H1 (cell line): Measurements from ENCODE around the gene LAMA4. TPM values are rescaled to one million over a fixed set of nuclear protein-coding genes. Genes with fewer than 3 reads are reported as not detected.

Experiments
- CTCF ChIA-PET: fragments of 300-600 bp; sonication (Branson Sonifier 250); formaldehyde crosslinking; loops from one replicate; lab custom pipeline; 2021; ENCODE audit not compliant: partially characterized antibody; lab: Charles Lee
- POLR2A ChIA-PET: fragments of 300-600 bp; sonication (Branson Sonifier 250); formaldehyde crosslinking; loops from one replicate; lab custom pipeline; 2021; ENCODE audit warnings: inconsistent platforms; ENCODE audit not compliant: partially characterized antibody; lab: Charles Lee
- DNase-seq, 2 experiments: peaks; one replicate each; pipeline versions ENCODE4 v3.0.0 to v3.0.0-alpha.2; 2010 to 2022; ENCODE audit warnings: low spot score in 2 of 2, low read depth in 1 of 2, mixed read lengths in 1 of 2
- FAIRE-seq: peaks from 2 replicates; lab custom pipeline; 2011; peaks lifted over from hg19 to GRCh38; lab: Jason Lieb, UNC
- H2AFZ ChIP-seq: 2 replicates; pipeline ENCODE4 v1.8.1; 2012; ENCODE audit warnings: low read length, inconsistent platforms
- H2AK5ac ChIP-seq: 2 replicates; pipeline ENCODE4 v1.6.1; 2013; ENCODE audit warnings: low read depth, low read length
- H2BK120ac ChIP-seq: replicated peaks from 2 replicates; pipeline ENCODE3; 2013; ENCODE audit warnings: low read depth, low read length, inconsistent platforms
- H2BK12ac ChIP-seq: 2 replicates; pipeline ENCODE4 v1.6.1; 2013; ENCODE audit warnings: low read depth, low read length
- H2BK15ac ChIP-seq: 2 replicates; pipeline ENCODE4 v1.6.1; 2013; ENCODE audit warnings: low read length
- H2BK20ac ChIP-seq: 2 replicates; pipeline ENCODE4 v1.6.1; 2013; ENCODE audit warnings: low read length
- H2BK5ac ChIP-seq: 2 replicates; pipeline ENCODE4 v1.6.1; 2013; ENCODE audit warnings: low read depth, low read length
- H3K14ac ChIP-seq: 2 replicates; pipeline ENCODE4 v1.6.1; 2013; ENCODE audit warnings: inconsistent platforms; ENCODE audit not compliant: insufficient read length
- H3K18ac ChIP-seq: 2 replicates; pipeline ENCODE4 v1.6.1; 2013; ENCODE audit warnings: low read length; ENCODE audit errors: extremely low read depth
- H3K23ac ChIP-seq: 2 replicates; pipeline ENCODE4 v1.6.1; 2013; ENCODE audit warnings: inconsistent platforms; ENCODE audit not compliant: insufficient read length
- H3K23me2 ChIP-seq: 2 replicates; pipeline ENCODE4 v1.6.1; 2013; ENCODE audit warnings: low read depth, low read length
- H3K27ac ChIP-seq: 2 replicates; pipeline ENCODE4 v1.6.1; 2011; ENCODE audit warnings: low read depth, low read length, inconsistent platforms
- H3K27me3 ChIP-seq, 4 experiments: replicated peaks in 1 of 4; 1 replicate in 1 of 4; 2 replicates in 3 of 4; pipeline versions ENCODE4 v1.6.1 to v1.8.1; 2011 to 2013; ENCODE audit warnings: low read length in 3 of 4, mild to moderate bottlenecking in 3 of 4, inconsistent platforms in 2 of 4, mixed read lengths in 2 of 4, moderate library complexity in 1 of 4; ENCODE audit not compliant: control insufficient read depth in 3 of 4, insufficient read depth in 3 of 4; ENCODE audit errors: extremely low read depth in 1 of 4
- H3K36me3 ChIP-seq, 4 experiments: 2 replicates each; pipeline versions ENCODE4 v1.6.1 to v1.8.1; 2011 to 2013; ENCODE audit warnings: mild to moderate bottlenecking in 4 of 4, low read length in 3 of 4, moderate library complexity in 2 of 4, control low read depth in 1 of 4, inconsistent platforms in 1 of 4; ENCODE audit not compliant: insufficient read depth in 4 of 4, control insufficient read depth in 2 of 4
- H3K4ac ChIP-seq: replicated peaks from 2 replicates; pipeline ENCODE3; 2013; ENCODE audit warnings: low read length, low read depth, mixed read lengths, inconsistent platforms; ENCODE audit not compliant: insufficient read length
- H3K4me1 ChIP-seq, 4 experiments: replicated peaks in 1 of 4; 1 replicate in 1 of 4; 2 replicates in 3 of 4; pipeline versions ENCODE4 v1.6.1 to v1.8.1; 2011 to 2013; ENCODE audit warnings: low read length in 3 of 4, inconsistent platforms in 2 of 4, mixed read lengths in 1 of 4; ENCODE audit not compliant: insufficient read depth in 4 of 4, control insufficient read depth in 3 of 4
- H3K4me2 ChIP-seq, 2 experiments: 2 replicates each; pipeline versions ENCODE4 v1.6.1 to v1.8.1; 2011 to 2013; ENCODE audit warnings: low read depth in 2 of 2, low read length in 2 of 2, control low read depth in 1 of 2, inconsistent platforms in 1 of 2, mild to moderate bottlenecking in 1 of 2; ENCODE audit not compliant: insufficient read depth in 1 of 2
- H3K4me3 ChIP-seq, 4 experiments: fragments of 200-600, 300-600 bp in 1 of 4; sonication (generic), shearing (Covaris generic), sonication (Bioruptor Twin) in 1 of 4; 2 replicates each; pipeline versions ENCODE4 v1.5.1 to v1.8.1; 2011 to 2016; ENCODE audit warnings: low read length in 4 of 4, low read depth in 3 of 4, control low read depth in 2 of 4, inconsistent platforms in 2 of 4, mild to moderate bottlenecking in 2 of 4, mixed read lengths in 1 of 4, moderate library complexity in 1 of 4; ENCODE audit not compliant: insufficient read depth in 2 of 4; ENCODE audit errors: extremely low read depth in 1 of 4
- H3K56ac ChIP-seq: replicated peaks from 2 replicates; pipeline ENCODE3; 2013; ENCODE audit warnings: low read depth, mild to moderate bottlenecking, mixed read lengths, low read length, inconsistent platforms; ENCODE audit not compliant: insufficient read length
- H3K79me1 ChIP-seq: 2 replicates; pipeline ENCODE4 v1.6.1; 2013; ENCODE audit warnings: low read depth, low read length, control low read depth
- H3K79me2 ChIP-seq, 2 experiments: 2 replicates each; pipeline versions ENCODE4 v1.6.1 to v1.8.1; 2012 to 2013; ENCODE audit warnings: low read length in 2 of 2, mild to moderate bottlenecking in 2 of 2, inconsistent platforms in 1 of 2; ENCODE audit not compliant: insufficient read depth in 2 of 2, control insufficient read depth in 1 of 2
- H3K9ac ChIP-seq, 4 experiments: replicated peaks in 1 of 4; 1 replicate in 1 of 4; 2 replicates in 3 of 4; pipeline versions ENCODE4 v1.6.1 to v1.8.1; 2011 to 2013; ENCODE audit warnings: low read depth in 3 of 4, low read length in 3 of 4, control low read depth in 2 of 4, mild to moderate bottlenecking in 2 of 4, moderate library complexity in 2 of 4, inconsistent platforms in 1 of 4; ENCODE audit errors: extremely low read depth in 1 of 4
- H3K9me3 ChIP-seq, 2 experiments: 2 replicates each; pipeline versions ENCODE4 v1.6.1 to v1.8.1; 2012 to 2013; ENCODE audit warnings: mild to moderate bottlenecking in 2 of 2, moderate library complexity in 2 of 2, control low read depth in 1 of 2, inconsistent platforms in 1 of 2, low read depth in 1 of 2, low read length in 1 of 2, mixed read lengths in 1 of 2; ENCODE audit not compliant: insufficient read depth in 2 of 2
- H4K20me1 ChIP-seq, 2 experiments: replicated peaks in 1 of 2; 2 replicates each; pipeline versions ENCODE3 to v1.8.1; 2011 to 2013; ENCODE audit warnings: inconsistent platforms in 2 of 2, low read length in 2 of 2, mild to moderate bottlenecking in 1 of 2; ENCODE audit not compliant: insufficient read depth in 2 of 2, control insufficient read depth in 1 of 2
- H4K5ac ChIP-seq: 2 replicates; pipeline ENCODE4 v1.6.1; 2013; ENCODE audit warnings: low read length, low read depth, mixed read lengths, inconsistent platforms; ENCODE audit not compliant: insufficient read length
- H4K8ac ChIP-seq: 2 replicates; pipeline ENCODE4 v1.8.0; 2013; ENCODE audit warnings: mild to moderate bottlenecking, moderate library complexity, low read length, inconsistent platforms; ENCODE audit not compliant: insufficient read depth; ENCODE audit errors: extremely low read depth
- H4K91ac ChIP-seq: replicated peaks from 2 replicates; pipeline ENCODE3; 2013; ENCODE audit warnings: low read length, mixed read lengths, inconsistent platforms; ENCODE audit not compliant: insufficient read length
- CBX5 ChIP-seq: fragments of 300-800, 300-1000 bp; sonication (generic); IDR thresholded peaks from 2 replicates; pipeline ENCODE4 v1.7.1; 2016; ENCODE audit warnings: antibody characterized with exemption, low read length, low read depth
- CTBP2 ChIP-seq: IDR thresholded peaks from 2 replicates; pipeline ENCODE4 v1.7.0; 2011; ENCODE audit warnings: borderline replicate concordance, mild to moderate bottlenecking, moderate library complexity, mixed read lengths, low read length; ENCODE audit not compliant: insufficient read depth, insufficient read length
- EP300 ChIP-seq, 2 experiments: IDR thresholded peaks; 1 replicate in 1 of 2; 2 replicates in 1 of 2; pipeline ENCODE4 v1.6.1; 2011 to 2012; ENCODE audit warnings: low read depth in 2 of 2, low read length in 2 of 2, mild to moderate bottlenecking in 2 of 2, borderline replicate concordance in 1 of 2, inconsistent platforms in 1 of 2, moderate library complexity in 1 of 2
- NANOG ChIP-seq: IDR thresholded peaks from 2 replicates; pipeline ENCODE4 v1.6.1; 2011; ENCODE audit warnings: low read length, low read depth, mild to moderate bottlenecking, inconsistent platforms; ENCODE audit not compliant: insufficient read depth, poor library complexity, severe bottlenecking
- WGBS, 2 experiments: shearing (Covaris generic) in 1 of 2; methylation state at CpG; one replicate each; pipeline versions ENCODE4 v1.1.6 to v1.1.7; 2013 to 2015; ENCODE audit warnings: low lambda C conversion rate in 2 of 2, mixed read lengths in 2 of 2, inconsistent platforms in 1 of 2, low coverage in 1 of 2, missing lambda C conversion rate in 1 of 2; ENCODE audit not compliant: insufficient replicate concordance in 2 of 2, insufficient coverage in 1 of 2, insufficient read length in 1 of 2; ENCODE audit errors: extremely low coverage in 1 of 2, missing lambda C conversion rate in 1 of 2; 5-methylcytosine and 5-hydroxymethylcytosine counted together
- polyA plus RNA-seq, 7 experiments: library from polyadenylated mRNA; depleted of rRNA in 3 of 7; stranded (reverse) in 5 of 7; unstranded in 2 of 7; fragments of >200 nt in 5 of 7; fragments of 200-250 nt in 2 of 7; gene quantifications; 1 replicate in 5 of 7; 2 replicates in 1 of 7; 4 replicates in 1 of 7; pipeline versions ENCODE4 v1.2.1 to v1.2.3, GENCODE V29; 2011 to 2013; ENCODE audit warnings: missing spikeins in 2 of 7, mixed read lengths in 2 of 7
- total RNA-seq: library from RNA; stranded (reverse); fragmentation: NEBNext Ultra II Directional; extraction: Animal tissue kit (Norgen Biotek cat#: 25700); gene quantifications from 2 replicates; pipeline ENCODE4 v1.2.1, GENCODE V29; 2021

LAMA4 gene
- total and polyA plus RNA-seq, 2 of the 8 experiments (the other 6 are each of a cell fraction or from before 2014, with no cell fraction given), result 0.95 to 1.5 TPM

- DNase-seq, result no peak
- Histone ChIP-seq H3K79me2 (no peaks in the 10 kb centered on the region), H2BK120ac (no peak overlapping the region), H3K14ac (no peak overlapping the region), H3K4ac (no peak overlapping the region), H4K20me1 (no peaks in the 10 kb centered on the region), H4K5ac (no peak overlapping the region), H4K8ac (no peak overlapping the region), H4K91ac (no peak overlapping the region), H3K36me3 (no peaks in the 10 kb centered on the region), H3K56ac (no peak overlapping the region), H3K4me3 (no peak overlapping the region), H3K23ac (no peak overlapping the region), H3K18ac (no peak overlapping the region), H2AK5ac (no peak overlapping the region), H3K4me2 (no peak overlapping the region), H2BK5ac (no peak overlapping the region), H2AFZ (no peak overlapping the region), H2BK12ac (no peak overlapping the region), H3K27ac (no peak overlapping the region), H3K4me1 (no peaks in the 10 kb centered on the region), H3K9me3 (no peaks in the 10 kb centered on the region), H2BK15ac (no peak overlapping the region), H2BK20ac (no peak overlapping the region), H3K9ac (no peak overlapping the region), H3K27me3 (no peaks in the 10 kb centered on the region), H3K79me1 (no peaks in the 10 kb centered on the region), H3K23me2 (no peaks in the 10 kb centered on the region)
- ChIA-PET POLR2A (interaction anchor here (0.6 kb wide), 1 partner anchor 386 kb away, joined by 3 read pairs; no protein-coding TSS in a partner anchor), CTCF (interaction anchor here (1.0 kb wide), 1 partner anchor 26 kb away, joined by 3 read pairs; no protein-coding TSS in a partner anchor)
- WGBS, 2 experiments, result 85% methylated on average over 1 of the region's 1 CpG; no CpG with 5 or more reads in 1 of the 2 experiments
- no peak for FAIRE-seq
- TF ChIP-seq EP300 (IDR thresholded peaks at IDR 0.05; ENCODE audit: borderline replicate concordance in 1 of 2, low read depth in 2 of 2, low read length in 2 of 2) (no peak), CBX5 (no peak), NANOG (no peak), CTBP2 (no peak)
Measured at GRCh38 chr6:112117554-112117953, 136.8 kb downstream of the LAMA4 start.
